Upper lobe of left lung (tissue), 6 donors: ENCODE results near the gene MRTFB. TPM values are rescaled to one million over a fixed set of nuclear protein-coding genes. Genes with fewer than 3 reads are reported as not detected.

Experiments used
- ATAC-seq, 2 donors: fragments of 200-7000 bp; cut with Tn5 transposase; one replicate each; pipeline ENCODE4 v1.9.1; 2022; ENCODE audit warnings: mild to moderate bottlenecking in 2 of 2, moderate library complexity in 2 of 2; ENCODE audit not compliant: low FRiP score in 2 of 2
- DNase-seq, 2 donors: peaks; one replicate each; pipeline ENCODE4 v3.0.0-alpha.2; 2019 to 2020
- H3K27ac ChIP-seq, 4 donors: fragments of 200-600 bp; sonication (generic); one replicate each; pipeline ENCODE4 v1.5.1; 2016 to 2019
- H3K27me3 ChIP-seq, 4 donors: fragments of 200-600 bp; sonication (generic); one replicate each; pipeline ENCODE4 v1.5.1; 2017 to 2019
- H3K36me3 ChIP-seq, 4 donors: fragments of 200-600 bp; sonication (generic); one replicate each; pipeline ENCODE4 v1.5.1; 2016 to 2019
- H3K4me1 ChIP-seq, 4 donors: fragments of 200-600 bp; sonication (generic); one replicate each; pipeline ENCODE4 v1.5.1; 2018 to 2019
- H3K4me3 ChIP-seq, 4 donors: fragments of 200-600 bp; sonication (generic); one replicate each; pipeline ENCODE4 v1.5.1; 2017 to 2019; ENCODE audit warnings: mild to moderate bottlenecking in 2 of 4, moderate library complexity in 1 of 4
- H3K9me3 ChIP-seq, 4 donors: fragments of 200-600 bp; sonication (generic); one replicate each; pipeline ENCODE4 v1.5.1; 2018 to 2019
- EP300 ChIP-seq, 4 donors: sonication (generic); formaldehyde crosslinking; IDR thresholded peaks; one replicate each; pipeline ENCODE4 v1.5.1; 2017; ENCODE audit warnings: antibody characterized with exemption in 4 of 4, control low read depth in 2 of 4
- POLR2A ChIP-seq, 4 donors: fragments of 450-650 bp; IDR thresholded peaks; one replicate each; pipeline ENCODE4 v1.5.1; 2016 to 2017; ENCODE audit warnings: antibody characterized with exemption in 4 of 4, mild to moderate bottlenecking in 2 of 4
- POLR2AphosphoS5 ChIP-seq, 2 donors: sonication (generic); formaldehyde crosslinking; IDR thresholded peaks; one replicate each; pipeline ENCODE4 v1.5.1; 2017; ENCODE audit warnings: antibody characterized with exemption in 2 of 2
- WGBS, 2 donors: methylation state at CpG; one replicate each; pipeline ENCODE4 v1.1.5; 2017 to 2018; 5-methylcytosine and 5-hydroxymethylcytosine counted together
- total RNA-seq, 6 donors: library from RNA; depleted of rRNA in 4 of 6; stranded (reverse); fragments of >200 nt in 4 of 6; gene quantifications; one replicate each; pipeline versions ENCODE4 v1.1.0 to v1.2.1, GENCODE V29; 2016 to 2021
- TF ChIP-seq, protein P1 (sequence below), 6 experiments: fragments of 450-650 bp in 4 of 6; fragments of 200-600 bp in 2 of 6; sonication (generic) in 2 of 6; IDR thresholded peaks; one replicate each; pipeline ENCODE4 v1.5.1; 2016 to 2019; ENCODE audit warnings: antibody characterized with exemption in 6 of 6
- donor health status: DM: no; HTN: no; CAD: no; lungs with moderate emphysema.
- donor health status: DM: no; HTN: yes; CAD: no; lungs with severe emphysema.

Gene MRTFB
- total RNA-seq, 6 donors from 2014 or later, result 46.9 to 100 (median 66.7) TPM

DNA sequence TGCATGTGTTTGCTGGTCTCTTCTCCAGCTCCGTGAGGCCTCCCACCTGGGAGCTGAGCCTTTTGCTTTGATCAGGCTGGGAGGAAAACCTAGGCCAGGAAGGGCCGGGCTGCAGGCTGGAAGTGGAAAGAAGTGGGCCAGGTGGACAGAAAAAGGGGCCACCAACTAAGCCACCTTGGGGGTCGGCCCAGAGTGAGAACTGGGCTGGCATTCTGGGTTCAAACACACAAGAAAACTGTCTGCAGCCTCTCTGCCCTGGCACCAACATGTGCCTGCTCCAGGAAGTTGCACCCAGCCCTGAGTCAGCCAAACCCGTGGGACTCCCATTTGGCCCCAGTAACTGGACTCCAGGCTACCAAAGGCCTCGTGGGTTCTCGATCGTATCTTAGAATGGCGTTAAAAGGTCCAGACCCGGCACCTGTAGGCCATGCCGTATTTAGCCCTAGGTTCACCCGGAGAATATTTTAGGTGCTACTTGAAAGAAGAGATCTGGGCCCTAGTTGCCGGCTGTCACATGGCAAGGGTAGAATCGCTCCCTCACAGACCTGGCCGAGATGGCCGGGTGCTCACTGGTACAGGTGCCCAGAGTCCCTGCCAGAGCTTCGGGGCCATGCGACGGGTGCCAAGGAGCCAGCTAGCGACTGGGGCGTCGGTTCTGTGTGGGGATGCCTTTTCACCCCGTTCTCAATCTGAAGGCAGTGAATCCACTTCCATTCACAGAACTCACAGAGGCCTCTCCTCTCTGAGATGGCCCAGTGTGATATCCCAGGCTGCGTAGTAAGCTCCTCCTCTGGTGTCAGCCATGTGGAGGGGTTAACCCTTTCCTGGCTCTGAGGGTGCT, 236.6 kb downstream of the MRTFB start:
- Histone ChIP-seq H3K9me3 (no peaks in the 10 kb centered on the region), H3K27ac (no peak overlapping the region), H3K27me3 (peaks cover 0 to 3% (median 0%) of the 10 kb centered on the region in 4 donors), H3K4me3 (no peak overlapping the region), H3K36me3 (no peaks in the 10 kb centered on the region), H3K4me1 (peaks cover 7 to 21% (median 11%) of the 10 kb centered on the region in 4 donors)
- TF ChIP-seq POLR2A (IDR thresholded peaks at IDR 0.05), result no peak
- TF ChIP-seq, protein P1, sequence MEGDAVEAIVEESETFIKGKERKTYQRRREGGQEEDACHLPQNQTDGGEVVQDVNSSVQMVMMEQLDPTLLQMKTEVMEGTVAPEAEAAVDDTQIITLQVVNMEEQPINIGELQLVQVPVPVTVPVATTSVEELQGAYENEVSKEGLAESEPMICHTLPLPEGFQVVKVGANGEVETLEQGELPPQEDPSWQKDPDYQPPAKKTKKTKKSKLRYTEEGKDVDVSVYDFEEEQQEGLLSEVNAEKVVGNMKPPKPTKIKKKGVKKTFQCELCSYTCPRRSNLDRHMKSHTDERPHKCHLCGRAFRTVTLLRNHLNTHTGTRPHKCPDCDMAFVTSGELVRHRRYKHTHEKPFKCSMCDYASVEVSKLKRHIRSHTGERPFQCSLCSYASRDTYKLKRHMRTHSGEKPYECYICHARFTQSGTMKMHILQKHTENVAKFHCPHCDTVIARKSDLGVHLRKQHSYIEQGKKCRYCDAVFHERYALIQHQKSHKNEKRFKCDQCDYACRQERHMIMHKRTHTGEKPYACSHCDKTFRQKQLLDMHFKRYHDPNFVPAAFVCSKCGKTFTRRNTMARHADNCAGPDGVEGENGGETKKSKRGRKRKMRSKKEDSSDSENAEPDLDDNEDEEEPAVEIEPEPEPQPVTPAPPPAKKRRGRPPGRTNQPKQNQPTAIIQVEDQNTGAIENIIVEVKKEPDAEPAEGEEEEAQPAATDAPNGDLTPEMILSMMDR (IDR thresholded peaks at IDR 0.05), result no peak
- TF ChIP-seq POLR2AphosphoS5 (IDR thresholded peaks at IDR 0.05), result no peak
- no peak for TF ChIP-seq EP300 (IDR thresholded peaks at IDR 0.05)
- DNase-seq, result no peak
- WGBS, 2 donors, result 84 to 90% methylated on average over 13 to 23 of the region's 23 CpGs
- ATAC-seq, result peak in 1 of 2 donors; percentile 4

DNA sequence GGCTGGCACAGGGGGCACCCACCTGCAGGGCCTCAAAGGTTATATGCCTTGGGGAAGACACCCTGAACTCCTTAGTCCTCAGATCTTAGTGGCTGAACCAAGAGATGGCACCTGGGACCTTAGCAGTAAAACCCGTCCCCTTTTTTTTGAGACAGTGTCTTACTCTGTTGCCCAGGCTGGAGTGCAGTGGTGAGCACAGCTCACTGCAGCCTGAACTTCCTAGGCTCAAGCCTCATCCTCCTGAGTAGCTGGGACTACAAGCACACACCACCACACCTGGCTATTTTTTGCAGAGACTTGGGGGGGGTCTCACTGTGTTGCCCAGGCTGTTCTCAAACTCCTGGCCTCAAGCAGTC, 237.2 kb downstream of the MRTFB start:
- TF ChIP-seq EP300 (IDR thresholded peaks at IDR 0.05) (no peak), POLR2A (IDR thresholded peaks at IDR 0.05) (no peak), POLR2AphosphoS5 (IDR thresholded peaks at IDR 0.05) (no peak)
- TF ChIP-seq, protein P1 (IDR thresholded peaks at IDR 0.05), result no peak
- ATAC-seq (no peak), DNase-seq (no peak)
- no peaks in the 10 kb centered on the region for H3K9me3 ChIP-seq
- no peaks in the 10 kb centered on the region for H3K27me3 ChIP-seq
- H3K4me1 ChIP-seq, result peaks cover 7 to 15% (median 8%) of the 10 kb centered on the region in 4 donors
- H3K27ac ChIP-seq, result no peak overlapping the region
- no peaks in the 10 kb centered on the region for H3K36me3 ChIP-seq
- 100% methylated on average over 1 of the region's 1 CpG; no CpG with 5 or more reads in 1 of the 2 donors for WGBS, 2 donors
- no peak overlapping the region for H3K4me3 ChIP-seq

DNA sequence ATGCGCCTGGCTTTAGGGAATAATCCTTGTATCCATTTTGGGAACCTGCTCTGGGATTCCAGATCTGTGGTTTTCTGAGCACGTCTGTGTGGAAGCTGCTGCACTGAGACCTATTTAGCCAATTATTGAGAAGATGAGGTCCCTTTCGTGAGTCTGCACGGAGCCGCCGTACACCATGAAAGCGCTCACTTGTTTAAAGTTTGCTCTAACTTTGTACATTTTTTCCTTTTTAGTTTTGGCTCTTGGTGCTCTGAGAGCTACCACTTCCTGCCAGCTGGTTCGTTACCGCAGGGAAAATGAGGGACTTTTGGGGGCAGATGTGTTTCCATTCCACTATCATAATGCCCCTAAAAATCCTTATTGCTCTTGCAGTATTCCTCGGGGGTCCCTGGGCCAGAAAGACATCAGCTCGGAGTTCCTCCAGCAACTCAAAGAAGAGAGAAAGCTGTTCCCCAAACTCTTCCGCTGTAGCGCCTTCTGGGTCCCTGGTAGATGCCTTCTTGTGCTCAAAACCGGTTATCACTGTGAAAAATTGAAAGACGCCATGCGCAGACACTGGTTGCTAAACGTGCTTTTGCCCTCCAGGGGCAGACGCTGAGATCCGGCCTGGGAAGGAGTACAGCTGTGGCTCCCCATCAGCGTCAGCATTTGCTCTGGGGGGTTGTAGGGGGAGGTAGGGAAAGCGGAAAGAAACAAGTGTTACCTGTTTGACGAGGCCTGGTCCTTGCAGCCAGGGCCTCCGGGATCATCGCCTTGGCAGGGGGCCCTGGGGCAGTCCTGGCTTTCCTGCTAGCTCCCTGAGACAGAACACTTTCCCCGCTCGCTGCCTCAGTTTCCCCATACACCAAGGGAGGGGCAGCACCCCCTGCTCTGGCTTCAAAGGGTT, 238.1 kb downstream of the MRTFB start:
- WGBS, 2 donors, result 42 to 63% methylated on average over 24 to 26 of the region's 26 CpGs
- Histone ChIP-seq H3K27me3 (no peaks in the 10 kb centered on the region), H3K9me3 (no peaks in the 10 kb centered on the region), H3K4me3 (no peak overlapping the region), H3K36me3 (no peaks in the 10 kb centered on the region), H3K27ac (no peak overlapping the region), H3K4me1 (peaks cover 4 to 9% (median 8%) of the 10 kb centered on the region in 4 donors)
- DNase-seq (no peak), ATAC-seq (no peak)
- no peak for TF ChIP-seq POLR2A (IDR thresholded peaks at IDR 0.05)
- TF ChIP-seq, protein P1 (IDR thresholded peaks at IDR 0.05), result no peak

DNA sequence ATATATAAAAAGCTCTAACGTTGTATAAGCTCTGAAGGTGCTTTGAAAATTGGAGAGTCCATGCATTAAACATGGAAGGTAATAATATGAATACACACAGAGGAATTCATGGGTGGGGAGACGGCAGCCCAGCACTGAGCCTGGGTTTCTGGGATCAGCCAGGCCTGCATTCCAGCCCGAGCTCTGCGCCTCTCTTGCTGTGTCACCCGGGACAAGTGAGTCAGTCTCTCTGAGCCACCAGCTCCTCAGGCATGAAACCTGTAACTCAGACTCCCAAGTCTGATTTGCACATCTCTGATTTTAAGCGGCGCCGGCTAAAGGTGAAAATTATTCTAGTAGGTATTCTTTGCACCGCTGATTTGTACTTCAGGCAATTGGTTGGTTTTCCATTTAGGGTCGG, 238.8 kb downstream of the MRTFB start:
- ATAC-seq (no peak), DNase-seq (no peak)
- Histone ChIP-seq H3K4me3 (no peak overlapping the region), H3K9me3 (no peaks in the 10 kb centered on the region), H3K27me3 (no peaks in the 10 kb centered on the region), H3K4me1 (peaks cover 4 to 9% (median 8%) of the 10 kb centered on the region in 4 donors), H3K27ac (no peak overlapping the region), H3K36me3 (no peaks in the 10 kb centered on the region)
- WGBS, 2 donors, result 83 to 85% methylated on average over 10 of the region's 10 CpGs
- no peak for TF ChIP-seq EP300 (IDR thresholded peaks at IDR 0.05)
- TF ChIP-seq POLR2AphosphoS5 (IDR thresholded peaks at IDR 0.05), result no peak
- TF ChIP-seq POLR2A (IDR thresholded peaks at IDR 0.05), result no peak
- TF ChIP-seq, protein P1 (IDR thresholded peaks at IDR 0.05), result no peak
